Neuronal stem cell (in vitro differentiated cells): ENCODE data around the gene REN.

ENCODE experiments used
- DNase-seq: peaks from one replicate; pipeline ENCODE4 v3.0.0-alpha.2; 2013; ENCODE audit warnings: low spot score
- H2AFZ ChIP-seq: one replicate; pipeline ENCODE4 v1.6.1; 2013; ENCODE audit warnings: mild to moderate bottlenecking, low read length, inconsistent platforms
- H2AK5ac ChIP-seq: 2 replicates; pipeline ENCODE4 v1.6.1; 2013; ENCODE audit warnings: low read depth, mild to moderate bottlenecking, inconsistent platforms, low read length, moderate library complexity, mixed read lengths
- H2BK120ac ChIP-seq: 2 replicates; pipeline ENCODE4 v1.6.1; 2013; ENCODE audit warnings: low read depth, mild to moderate bottlenecking, inconsistent platforms, low read length, moderate library complexity, mixed read lengths
- H2BK12ac ChIP-seq: one replicate; pipeline ENCODE4 v1.6.1; 2013; ENCODE audit warnings: low read length, inconsistent platforms
- H2BK15ac ChIP-seq: 2 replicates; pipeline ENCODE4 v1.6.1; 2013; ENCODE audit warnings: mild to moderate bottlenecking, low read length, inconsistent platforms, mixed read lengths
- H2BK5ac ChIP-seq: one replicate; pipeline ENCODE4 v1.6.1; 2013; ENCODE audit warnings: inconsistent platforms, mild to moderate bottlenecking, low read length, moderate library complexity
- H3K14ac ChIP-seq: one replicate; pipeline ENCODE4 v1.6.1; 2013; ENCODE audit warnings: low read length, inconsistent platforms
- H3K18ac ChIP-seq: 2 replicates; pipeline ENCODE4 v1.6.1; 2013; ENCODE audit warnings: low read length, inconsistent platforms
- H3K23ac ChIP-seq: 2 replicates; pipeline ENCODE4 v1.6.1; 2013; ENCODE audit warnings: low read depth, mild to moderate bottlenecking, mixed read lengths, low read length, inconsistent platforms; ENCODE audit not compliant: poor library complexity
- H3K27ac ChIP-seq: replicated peaks from 3 replicates; pipeline ENCODE4 v1.5.1; 2013; ENCODE audit warnings: low read length, inconsistent platforms
- H3K27me3 ChIP-seq, 3 experiments: 2 replicates each; pipeline ENCODE4 v1.6.1; 2013; ENCODE audit warnings: low read length in 3 of 3, mild to moderate bottlenecking in 2 of 3, inconsistent platforms in 1 of 3, low read depth in 1 of 3, mixed read lengths in 1 of 3, moderate library complexity in 1 of 3; ENCODE audit not compliant: control insufficient read depth in 3 of 3, insufficient read depth in 3 of 3
- H3K36me3 ChIP-seq, 2 donors: replicated peaks in 1 of 2; 2 replicates each; pipeline ENCODE4 v1.6.1; 2013; ENCODE audit warnings: low read length in 2 of 2; ENCODE audit not compliant: control insufficient read depth in 2 of 2, insufficient read depth in 2 of 2
- H3K4ac ChIP-seq: 2 replicates; pipeline ENCODE4 v1.6.1; 2013; ENCODE audit warnings: inconsistent platforms, mild to moderate bottlenecking, low read length, moderate library complexity
- H3K4me1 ChIP-seq, 2 donors: 1 replicate in 1 of 2; 2 replicates in 1 of 2; pipeline ENCODE4 v1.6.1; 2013; ENCODE audit warnings: low read length in 2 of 2, low read depth in 1 of 2; ENCODE audit not compliant: control insufficient read depth in 2 of 2, insufficient read depth in 1 of 2
- H3K4me2 ChIP-seq: one replicate; pipeline ENCODE4 v1.6.1; 2013; ENCODE audit warnings: mild to moderate bottlenecking, low read length, inconsistent platforms; ENCODE audit not compliant: insufficient read depth, poor library complexity, severe bottlenecking
- H3K4me3 ChIP-seq, 2 donors: 2 replicates each; pipeline ENCODE4 v1.5.1; 2013; ENCODE audit warnings: low read length in 2 of 2, mild to moderate bottlenecking in 2 of 2, inconsistent platforms in 1 of 2, moderate library complexity in 1 of 2
- H3K79me1 ChIP-seq: one replicate; pipeline ENCODE4 v1.6.1; 2013; ENCODE audit warnings: low read depth, mild to moderate bottlenecking, inconsistent platforms, low read length, moderate library complexity
- H3K9ac ChIP-seq: one replicate; pipeline ENCODE4 v1.6.1; 2013; ENCODE audit warnings: mild to moderate bottlenecking, low read depth, low read length, inconsistent platforms; ENCODE audit not compliant: poor library complexity
- H3K9me3 ChIP-seq, 2 donors: replicated peaks in 1 of 2; 2 replicates each; pipeline versions ENCODE3 to v1.6.1; 2013; ENCODE audit warnings: low read length in 2 of 2, mild to moderate bottlenecking in 2 of 2, inconsistent platforms in 1 of 2, low read depth in 1 of 2, mixed read lengths in 1 of 2, moderate library complexity in 1 of 2; ENCODE audit not compliant: control insufficient read depth in 2 of 2, insufficient read depth in 1 of 2
- H4K8ac ChIP-seq: one replicate; pipeline ENCODE4 v1.6.1; 2013; ENCODE audit warnings: low read depth, mild to moderate bottlenecking, inconsistent platforms, low read length, moderate library complexity
- H4K91ac ChIP-seq: one replicate; pipeline ENCODE4 v1.6.1; 2013; ENCODE audit warnings: low read length, low read depth, mild to moderate bottlenecking, inconsistent platforms; ENCODE audit not compliant: poor library complexity
- WGBS, 2 donors: extraction: QIAGEN DNeasy Blood & Tissue Kit; methylation state at CpG; one replicate each; pipeline ENCODE4 v1.1.7; 2013; ENCODE audit warnings: missing lambda C conversion rate in 2 of 2, mixed read lengths in 1 of 2; ENCODE audit not compliant: insufficient read length in 2 of 2, insufficient replicate concordance in 1 of 2; ENCODE audit errors: extremely low coverage in 2 of 2; 5-methylcytosine and 5-hydroxymethylcytosine counted together

Gene REN

GRCh38 chr1:204126386-204126785, 39.8 kb downstream of the REN start:
- no peak overlapping the region for H2BK15ac ChIP-seq
- DNase-seq = no peak
- H2AK5ac ChIP-seq = peak overlapping the region; percentile 49
- H3K9me3 ChIP-seq = no peaks in the 10 kb centered on the region
- peaks cover 35 to 85% of the 10 kb centered on the region in 2 donors for H3K36me3 ChIP-seq
- H3K79me1 ChIP-seq = peaks cover 7% of the 10 kb centered on the region
- no peak overlapping the region for H2BK12ac ChIP-seq
- no peak overlapping the region for H3K18ac ChIP-seq
- peak overlapping the region; percentile 46 for H2BK5ac ChIP-seq
- peak overlapping the region; percentile 86 for H3K23ac ChIP-seq
- no peak overlapping the region for H3K4me2 ChIP-seq
- H3K4me1 ChIP-seq = peaks cover 7 to 23% of the 10 kb centered on the region in 2 donors
- H3K9ac ChIP-seq = no peak overlapping the region
- H3K14ac ChIP-seq = no peak overlapping the region
- no peak overlapping the region for H4K91ac ChIP-seq
- H4K8ac ChIP-seq = no peak overlapping the region
- WGBS, 2 donors = no CpG with 5 or more reads among the region's 8 CpGs
- no peak overlapping the region for H2AFZ ChIP-seq
- H2BK120ac ChIP-seq = no peak overlapping the region
- H3K27me3 ChIP-seq = no peaks in the 10 kb centered on the region
- no peak overlapping the region for H3K27ac ChIP-seq
- no peak overlapping the region for H3K4me3 ChIP-seq
- H3K4ac ChIP-seq = no peak overlapping the region

GRCh38 chr1:204125759-204126351, 40.3 kb downstream of the REN start:
- Histone ChIP-seq H3K4me3 (no peak overlapping the region), H2BK120ac (no peak overlapping the region), H2BK5ac (peak overlapping the region; percentile 46), H3K4me1 (peaks cover 7 to 20% of the 10 kb centered on the region in 2 donors), H2BK12ac (no peak overlapping the region), H3K4ac (no peak overlapping the region), H4K91ac (no peak overlapping the region), H3K4me2 (no peak overlapping the region), H2BK15ac (no peak overlapping the region), H3K23ac (peak overlapping the region; percentile 86), H2AFZ (no peak overlapping the region), H3K36me3 (peaks cover 35 to 83% of the 10 kb centered on the region in 2 donors), H3K79me1 (peaks cover 7% of the 10 kb centered on the region), H3K9me3 (no peaks in the 10 kb centered on the region), H4K8ac (no peak overlapping the region), H3K14ac (no peak overlapping the region), H3K9ac (no peak overlapping the region), H3K18ac (no peak overlapping the region), H3K27me3 (no peaks in the 10 kb centered on the region), H2AK5ac (peak overlapping the region; percentile 49), H3K27ac (no peak overlapping the region)
- no CpG with 5 or more reads among the region's 18 CpGs for WGBS, 2 donors
- DNase-seq = no peak

GRCh38 chr1:204124639-204125038, 41.5 kb downstream of the REN start:
- Histone ChIP-seq H3K36me3 (peaks cover 35 to 84% of the 10 kb centered on the region in 2 donors), H3K4me1 (peaks cover 7 to 16% of the 10 kb centered on the region in 2 donors)
- no peak for DNase-seq

GRCh38 chr1:204123376-204123775, 42.8 kb downstream of the REN start:
- Histone ChIP-seq H3K27ac (no peak overlapping the region), H2BK5ac (no peak overlapping the region), H4K8ac (no peak overlapping the region), H3K18ac (no peak overlapping the region), H3K27me3 (no peaks in the 10 kb centered on the region), H3K4ac (no peak overlapping the region), H4K91ac (no peak overlapping the region), H3K4me2 (no peak overlapping the region), H3K4me3 (no peak overlapping the region), H3K9ac (no peak overlapping the region), H2AFZ (no peak overlapping the region), H3K79me1 (peaks cover 3% of the 10 kb centered on the region), H3K23ac (peak overlapping the region; percentile 36), H2BK15ac (no peak overlapping the region), H3K9me3 (no peaks in the 10 kb centered on the region), H3K14ac (no peak overlapping the region), H2AK5ac (peak overlapping the region; percentile 34), H2BK12ac (no peak overlapping the region), H3K36me3 (peaks cover 37 to 93% of the 10 kb centered on the region in 2 donors), H3K4me1 (peaks cover 4 to 10% of the 10 kb centered on the region in 2 donors), H2BK120ac (no peak overlapping the region)
- no peak for DNase-seq
- WGBS, 2 donors = no CpG with 5 or more reads among the region's 9 CpGs

More at GRCh38 chr1:204124639-204125038, 41.5 kb downstream of the REN start:
- no peak overlapping the region for H3K4me3 ChIP-seq
- H3K23ac ChIP-seq = peak overlapping the region; percentile 90
- H3K4me2 ChIP-seq = no peak overlapping the region
- peaks cover 7% of the 10 kb centered on the region for H3K79me1 ChIP-seq
- H4K91ac ChIP-seq = peak overlapping the region; percentile 7
- peak overlapping the region; percentile 35 for H2BK120ac ChIP-seq
- no peak overlapping the region for H3K18ac ChIP-seq
- H4K8ac ChIP-seq = no peak overlapping the region
- H2AFZ ChIP-seq = no peak overlapping the region
- no peak overlapping the region for H3K4ac ChIP-seq
- no peak overlapping the region for H2AK5ac ChIP-seq
- WGBS, 2 donors = no CpG with 5 or more reads among the region's 22 CpGs
- no peak overlapping the region for H2BK5ac ChIP-seq
- H3K14ac ChIP-seq = no peak overlapping the region
- H2BK15ac ChIP-seq = no peak overlapping the region
- no peak overlapping the region for H3K27ac ChIP-seq
- no peak overlapping the region for H2BK12ac ChIP-seq
- H3K9ac ChIP-seq = no peak overlapping the region
- H3K27me3 ChIP-seq = no peaks in the 10 kb centered on the region
- H3K9me3 ChIP-seq = no peaks in the 10 kb centered on the region
